Smooth muscle cell (in vitro differentiated cells): ENCODE data around the gene SHISA7. TPM values are rescaled to one million over a fixed set of nuclear protein-coding genes. Genes with fewer than 3 reads are reported as not detected.

ENCODE experiments used
- DNase-seq: peaks from one replicate; lab custom pipeline; 2025; ENCODE audit not compliant: unreplicated experiment; lab: John Stamatoyannopoulos, UW
- H2AFZ ChIP-seq: fragments of 200-600 bp; sonication (generic); 2 replicates; pipeline ENCODE4 v1.6.0; 2016; ENCODE audit warnings: antibody characterized with exemption, low read depth, mild to moderate bottlenecking
- H3F3A ChIP-seq: fragments of 200-600 bp; sonication (generic); 2 replicates; pipeline ENCODE4 v1.6.0; 2017; ENCODE audit warnings: antibody characterized with exemption, low read depth
- H3K27ac ChIP-seq: fragments of 200-600 bp; sonication (generic); 2 replicates; pipeline ENCODE4 v1.5.1; 2016; ENCODE audit warnings: low read depth, mild to moderate bottlenecking
- H3K27me3 ChIP-seq: fragments of 200-600 bp; sonication (generic); 2 replicates; pipeline ENCODE4 v1.6.1; 2016; ENCODE audit warnings: low read depth, mild to moderate bottlenecking
- H3K36me3 ChIP-seq: fragments of 200-600 bp; sonication (generic); 2 replicates; pipeline ENCODE4 v1.5.1; 2016; ENCODE audit warnings: low read depth
- H3K4me1 ChIP-seq: fragments of 200-600 bp; sonication (generic); 2 replicates; pipeline ENCODE4 v1.5.1; 2016; ENCODE audit warnings: low read depth
- H3K4me2 ChIP-seq: fragments of 200-600 bp; sonication (generic); 2 replicates; pipeline ENCODE4 v1.6.0; 2016; ENCODE audit warnings: mild to moderate bottlenecking
- H3K4me3 ChIP-seq: fragments of 200-600 bp; sonication (generic); 2 replicates; pipeline ENCODE4 v1.5.1; 2016; ENCODE audit warnings: mild to moderate bottlenecking
- H3K79me2 ChIP-seq: fragments of 200-600 bp; sonication (generic); 2 replicates; pipeline ENCODE4 v1.6.0; 2016; ENCODE audit warnings: low read depth, mild to moderate bottlenecking
- H3K9ac ChIP-seq: fragments of 200-600 bp; sonication (generic); 2 replicates; pipeline ENCODE4 v1.6.0; 2016; ENCODE audit warnings: low read depth
- H3K9me3 ChIP-seq: fragments of 200-600 bp; sonication (generic); replicated peaks from 2 replicates; pipeline ENCODE4 v1.5.1; 2016; ENCODE audit warnings: low read depth
- H4K20me1 ChIP-seq: fragments of 200-600 bp; sonication (generic); 2 replicates; pipeline ENCODE4 v1.6.0; 2016; ENCODE audit warnings: low read depth
- CTCF ChIP-seq: fragments of 200-600 bp; sonication (generic); IDR thresholded peaks from 2 replicates; pipeline ENCODE4 v1.5.1; 2017; ENCODE audit warnings: borderline replicate concordance, mild to moderate bottlenecking, antibody characterized with exemption; ENCODE audit not compliant: insufficient read depth, poor library complexity, severe bottlenecking
- WGBS: methylation state at CpG from one replicate; pipeline ENCODE4 v1.1.7; 2016; ENCODE audit warnings: low lambda C conversion rate; 5-methylcytosine and 5-hydroxymethylcytosine counted together
- polyA plus RNA-seq: library from polyadenylated mRNA; unstranded; fragments of >200 nt; fragmentation: Nextera tagmentation; extraction: Ambion mirVana; gene quantifications from 2 replicates; pipeline ENCODE4 v1.2.1, GENCODE V29; 2016
- total RNA-seq: library from RNA; depleted of rRNA; stranded (reverse); fragments of >200 nt; gene quantifications from 2 replicates; pipeline ENCODE4 v1.2.3, GENCODE V29; 2014

Gene SHISA7
- total and polyA plus RNA-seq, 2 experiments from 2014 or later = not detected

- Histone ChIP-seq H3K36me3 (no peaks in the 10 kb centered on the region), H3K9ac (no peak overlapping the region), H3K9me3 (no peaks in the 10 kb centered on the region), H3F3A (peaks cover 5% of the 10 kb centered on the region), H3K4me2 (no peak overlapping the region), H4K20me1 (no peaks in the 10 kb centered on the region), H3K79me2 (no peaks in the 10 kb centered on the region), H3K27me3 (no peaks in the 10 kb centered on the region), H3K4me1 (peaks cover 27% of the 10 kb centered on the region), H3K27ac (no peak overlapping the region), H2AFZ (no peak overlapping the region), H3K4me3 (no peak overlapping the region)
- 91% methylated on average over 52 of the region's 52 CpGs for WGBS
- TF ChIP-seq CTCF = no peak
- no peak for DNase-seq
Observed at GRCh38 chr19:55490478-55491432, 47.7 kb upstream of the SHISA7 start.

- no peak overlapping the region for H3K9ac ChIP-seq
- no peak overlapping the region for H3K27ac ChIP-seq
- H3K4me1 ChIP-seq = peaks cover 32% of the 10 kb centered on the region
- no peaks in the 10 kb centered on the region for H4K20me1 ChIP-seq
- 94% methylated on average over 14 of the region's 21 CpGs for WGBS
- no peak overlapping the region for H2AFZ ChIP-seq
- DNase-seq = no peak
- no peak overlapping the region for H3K4me2 ChIP-seq
- no peak overlapping the region for H3K4me3 ChIP-seq
- peaks cover 7% of the 10 kb centered on the region for H3K79me2 ChIP-seq
- H3K27me3 ChIP-seq = no peaks in the 10 kb centered on the region
- peaks cover 12% of the 10 kb centered on the region for H3F3A ChIP-seq
- no peaks in the 10 kb centered on the region for H3K9me3 ChIP-seq
- no peak for TF ChIP-seq CTCF
- no peaks in the 10 kb centered on the region for H3K36me3 ChIP-seq
Observed at GRCh38 chr19:55489711-55490477, 46.8 kb upstream of the SHISA7 start.

GRCh38 chr19:55488986-55489710 is 46.0 kb upstream of the SHISA7 start:
- TF ChIP-seq CTCF = no peak
- Histone ChIP-seq H3K9ac (no peak overlapping the region), H3K79me2 (peaks cover 7% of the 10 kb centered on the region), H3K27ac (no peak overlapping the region), H3K27me3 (no peaks in the 10 kb centered on the region), H3K4me2 (peak overlapping the region; percentile 99), H3K4me3 (no peak overlapping the region), H2AFZ (no peak overlapping the region), H3K36me3 (no peaks in the 10 kb centered on the region), H3K9me3 (no peaks in the 10 kb centered on the region), H3K4me1 (peaks cover 32% of the 10 kb centered on the region), H4K20me1 (no peaks in the 10 kb centered on the region), H3F3A (peaks cover 12% of the 10 kb centered on the region)
- DNase-seq = no peak
- WGBS = 86% methylated on average over 28 of the region's 36 CpGs
